Sigmoid colon (tissue), 7 donors: ENCODE measurements around the gene HDAC4. TPM values are rescaled to one million over a fixed set of nuclear protein-coding genes. Genes with fewer than 3 reads are reported as not detected.
"Not testable (repeated sequence)": the region's sequence is repeated elsewhere in the genome, so short reads cannot be mapped to it uniquely, and the experiment has no call there.

ENCODE experiments used
- DNase-seq: peaks from one replicate; pipeline ENCODE4 v3.0.0-alpha.2; 2019
- H3K27ac ChIP-seq, 4 donors: fragments of 200-600 bp; sonication (generic); one replicate each; pipeline ENCODE4 v1.5.1; 2016 to 2019; ENCODE audit warnings: mild to moderate bottlenecking in 1 of 4
- H3K27me3 ChIP-seq, 3 donors: fragments of 200-600 bp; sonication (generic); one replicate each; pipeline ENCODE4 v1.5.1; 2019; ENCODE audit warnings: mild to moderate bottlenecking in 1 of 3
- H3K36me3 ChIP-seq, 4 donors: fragments of 200-600 bp; sonication (generic); one replicate each; pipeline ENCODE4 v1.5.1; 2016 to 2019
- H3K4me1 ChIP-seq, 4 donors: fragments of 200-600 bp; sonication (generic); one replicate each; pipeline ENCODE4 v1.5.1; 2017 to 2019
- H3K4me3 ChIP-seq, 4 donors: fragments of 200-600 bp; sonication (generic); one replicate each; pipeline ENCODE4 v1.5.1; 2017 to 2019; ENCODE audit warnings: mild to moderate bottlenecking in 2 of 4, moderate library complexity in 1 of 4
- H3K9me3 ChIP-seq, 4 donors: fragments of 200-600 bp in 3 of 4; sonication (generic) in 3 of 4; one replicate each; pipeline versions ENCODE4 v1.5.1 to v1.6.1; 2013 to 2019
- EP300 ChIP-seq, 4 donors: sonication (generic); formaldehyde crosslinking; IDR thresholded peaks; one replicate each; pipeline ENCODE4 v1.6.1; 2017; ENCODE audit warnings: antibody characterized with exemption in 4 of 4
- POLR2A ChIP-seq, 2 donors: fragments of 450-650 bp; IDR thresholded peaks; one replicate each; pipeline ENCODE4 v1.6.1; 2016; ENCODE audit warnings: antibody characterized with exemption in 2 of 2, mild to moderate bottlenecking in 2 of 2, moderate library complexity in 2 of 2
- POLR2AphosphoS5 ChIP-seq, 4 donors: sonication (generic); formaldehyde crosslinking; IDR thresholded peaks; one replicate each; pipeline ENCODE4 v1.6.1; 2017; ENCODE audit warnings: antibody characterized with exemption in 4 of 4
- WGBS, 2 donors: extraction: QIAGEN DNeasy Blood & Tissue Kit; methylation state at CpG; one replicate each; pipeline ENCODE4 v1.1.7; 2013; 5-methylcytosine and 5-hydroxymethylcytosine counted together
- intact Hi-C: fragments of 100-400 bp; cut with DNase I; formaldehyde crosslinking; loops from one replicate; pipeline ENCODE4 v1.15.1; 2023
- polyA plus RNA-seq, 3 donors: library from polyadenylated mRNA; stranded (reverse); fragments of 200-250 nt; gene quantifications; one replicate each; pipeline ENCODE4 v1.2.3, GENCODE V29; 2013
- total RNA-seq, 4 donors: library from RNA; depleted of rRNA; stranded (reverse); fragments of >200 nt; gene quantifications; one replicate each; pipeline ENCODE4 v1.1.0, GENCODE V29; 2016
- TF ChIP-seq, protein P1 (sequence below), 4 experiments: fragments of 450-650 bp in 3 of 4; fragments of 200-600 bp in 1 of 4; IDR thresholded peaks; one replicate each; pipeline ENCODE4 v1.5.1; 2016 to 2019; ENCODE audit warnings: antibody characterized with exemption in 4 of 4, mild to moderate bottlenecking in 3 of 4, moderate library complexity in 2 of 4
- donor health status: healthy with polysubstance abuse.
- donor health status: Bipolar disorder and iron deficiency.
- donor health status: healthy.

The HDAC4 gene
- total and polyA plus RNA-seq, 7 donors = 1.8 to 196 (median 77.0) TPM

DNA sequence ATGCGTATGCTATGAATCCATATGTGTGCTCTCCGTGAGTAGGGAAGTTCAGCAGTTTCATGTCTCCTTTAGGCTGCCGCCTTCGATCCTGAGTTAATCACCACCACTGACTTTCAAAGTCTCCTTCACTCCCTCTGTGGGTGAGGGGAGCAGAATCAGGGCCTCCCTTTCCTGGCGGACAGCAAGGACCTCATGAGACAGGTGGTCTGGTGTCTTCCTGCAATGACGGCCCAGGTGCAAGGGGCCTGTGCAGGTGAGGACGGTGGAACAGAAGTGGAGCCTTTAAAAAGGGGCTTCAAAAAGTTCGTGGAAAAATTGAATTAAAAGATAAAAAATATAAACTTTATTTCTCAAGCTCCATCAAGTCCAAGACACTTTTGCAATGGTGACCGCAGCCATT lies 330.4 kb downstream of the HDAC4 start:
- intact Hi-C loops = loop anchor here (10.0 kb wide), 1 partner anchor 744 kb away; no protein-coding TSS in a partner anchor
- Histone ChIP-seq H3K27me3 (no peaks in the 10 kb centered on the region), H3K4me1 (no peaks in the 10 kb centered on the region), H3K36me3 (peaks cover 61 to 88% (median 69%) of the 10 kb centered on the region in 4 donors), H3K4me3 (no peak overlapping the region), H3K27ac (no peak overlapping the region), H3K9me3 (no peaks in the 10 kb centered on the region)
- 94% methylated on average over 9 of the region's 9 CpGs for WGBS, 2 donors
- TF ChIP-seq, protein P1, sequence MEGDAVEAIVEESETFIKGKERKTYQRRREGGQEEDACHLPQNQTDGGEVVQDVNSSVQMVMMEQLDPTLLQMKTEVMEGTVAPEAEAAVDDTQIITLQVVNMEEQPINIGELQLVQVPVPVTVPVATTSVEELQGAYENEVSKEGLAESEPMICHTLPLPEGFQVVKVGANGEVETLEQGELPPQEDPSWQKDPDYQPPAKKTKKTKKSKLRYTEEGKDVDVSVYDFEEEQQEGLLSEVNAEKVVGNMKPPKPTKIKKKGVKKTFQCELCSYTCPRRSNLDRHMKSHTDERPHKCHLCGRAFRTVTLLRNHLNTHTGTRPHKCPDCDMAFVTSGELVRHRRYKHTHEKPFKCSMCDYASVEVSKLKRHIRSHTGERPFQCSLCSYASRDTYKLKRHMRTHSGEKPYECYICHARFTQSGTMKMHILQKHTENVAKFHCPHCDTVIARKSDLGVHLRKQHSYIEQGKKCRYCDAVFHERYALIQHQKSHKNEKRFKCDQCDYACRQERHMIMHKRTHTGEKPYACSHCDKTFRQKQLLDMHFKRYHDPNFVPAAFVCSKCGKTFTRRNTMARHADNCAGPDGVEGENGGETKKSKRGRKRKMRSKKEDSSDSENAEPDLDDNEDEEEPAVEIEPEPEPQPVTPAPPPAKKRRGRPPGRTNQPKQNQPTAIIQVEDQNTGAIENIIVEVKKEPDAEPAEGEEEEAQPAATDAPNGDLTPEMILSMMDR (IDR thresholded peaks at IDR 0.05) = no peak
- no peak for TF ChIP-seq POLR2A (IDR thresholded peaks at IDR 0.05)
- DNase-seq = no peak

DNA sequence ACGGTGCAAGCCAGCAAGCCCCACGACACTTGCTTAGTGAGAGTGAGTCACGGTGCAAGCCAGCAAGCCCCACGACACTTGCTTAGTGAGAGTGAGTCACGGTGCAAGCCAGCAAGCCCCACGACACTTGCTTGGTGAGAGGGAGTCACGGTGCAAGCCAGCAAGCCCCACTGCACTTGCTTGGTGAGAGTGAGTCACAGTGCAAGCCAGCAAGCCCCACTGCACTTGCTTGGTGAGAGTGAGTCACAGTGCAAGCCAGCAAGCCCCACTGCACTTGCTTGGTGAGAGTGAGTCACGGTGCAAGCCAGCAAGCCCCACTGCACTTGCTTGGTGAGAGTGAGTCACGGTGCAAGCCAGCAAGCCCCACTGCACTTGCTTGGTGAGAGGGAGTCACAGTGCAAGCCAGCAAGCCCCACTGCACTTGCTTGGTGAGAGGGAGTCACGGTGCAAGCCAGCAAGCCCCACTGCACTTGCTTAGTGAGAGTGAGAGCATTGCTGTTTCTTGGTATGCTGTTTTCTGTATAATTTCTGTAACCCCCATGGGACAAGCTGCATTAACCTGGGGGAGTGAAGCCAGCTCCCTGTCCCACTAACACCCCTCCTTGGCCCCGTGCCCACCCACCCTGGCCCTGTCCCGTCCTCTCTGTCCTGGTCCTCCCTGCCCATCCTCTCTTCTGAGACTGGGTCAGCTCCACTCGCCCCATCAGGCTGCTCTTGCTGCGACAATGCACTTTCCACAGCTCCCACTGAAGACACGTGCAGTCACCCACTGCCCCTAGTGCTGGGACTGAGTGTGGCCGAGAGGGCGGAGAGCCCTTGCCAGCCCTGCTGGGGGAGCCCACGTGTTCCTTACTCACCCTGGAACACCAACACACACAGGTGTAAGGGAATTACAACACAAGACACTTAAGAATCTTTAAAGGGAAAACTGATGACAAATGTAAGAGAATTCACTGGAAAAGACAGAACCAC lies 331.2 kb downstream of the HDAC4 start:
- intact Hi-C loops = loop anchor here (10.0 kb wide), 1 partner anchor 745 kb away; no protein-coding TSS in a partner anchor
- not testable (repeated sequence) for H3K9me3 ChIP-seq, H3K27me3 ChIP-seq, H3K27ac ChIP-seq, DNase-seq, H3K4me1 ChIP-seq, H3K4me3 ChIP-seq
- WGBS, 2 donors = 81 to 85% methylated on average over 18 of the region's 18 CpGs
- peaks cover 69 to 90% (median 73%) of the 10 kb centered on the region in 4 donors for H3K36me3 ChIP-seq

DNA sequence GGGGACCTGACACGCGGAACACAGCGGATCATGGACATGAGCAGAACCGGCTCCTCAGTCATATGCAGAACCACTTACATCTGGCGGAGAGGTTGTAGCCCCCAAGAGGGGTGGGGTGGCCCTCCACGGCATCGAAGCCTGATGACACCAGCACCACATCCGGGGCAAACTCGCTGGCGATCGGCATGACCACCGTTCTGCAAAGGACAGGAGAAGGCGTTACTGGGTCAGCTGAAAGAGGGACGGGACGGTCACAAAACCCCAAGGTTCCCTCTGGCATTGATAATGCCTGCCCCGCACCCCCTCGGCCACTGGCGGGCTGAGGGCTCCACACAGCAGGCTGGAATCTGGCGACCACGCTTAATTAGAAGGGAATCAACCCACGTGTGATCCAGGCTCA lies 332.4 kb downstream of the HDAC4 start:
- H3K27me3 ChIP-seq = no peaks in the 10 kb centered on the region
- H3K4me1 ChIP-seq = no peaks in the 10 kb centered on the region
- H3K27ac ChIP-seq = no peak overlapping the region
- 95 to 97% methylated on average over 21 of the region's 21 CpGs for WGBS, 2 donors
- intact Hi-C loops = no loop called here
- H3K4me3 ChIP-seq = no peak overlapping the region
- H3K36me3 ChIP-seq = peaks cover 60 to 90% (median 75%) of the 10 kb centered on the region in 4 donors
- no peak for DNase-seq
- H3K9me3 ChIP-seq = no peaks in the 10 kb centered on the region
- TF ChIP-seq POLR2A (IDR thresholded peaks at IDR 0.05) (no peak), POLR2AphosphoS5 (IDR thresholded peaks at IDR 0.05) (no peak), EP300 (IDR thresholded peaks at IDR 0.05) (no peak)
- TF ChIP-seq, protein P1 (IDR thresholded peaks at IDR 0.05) = no peak

DNA sequence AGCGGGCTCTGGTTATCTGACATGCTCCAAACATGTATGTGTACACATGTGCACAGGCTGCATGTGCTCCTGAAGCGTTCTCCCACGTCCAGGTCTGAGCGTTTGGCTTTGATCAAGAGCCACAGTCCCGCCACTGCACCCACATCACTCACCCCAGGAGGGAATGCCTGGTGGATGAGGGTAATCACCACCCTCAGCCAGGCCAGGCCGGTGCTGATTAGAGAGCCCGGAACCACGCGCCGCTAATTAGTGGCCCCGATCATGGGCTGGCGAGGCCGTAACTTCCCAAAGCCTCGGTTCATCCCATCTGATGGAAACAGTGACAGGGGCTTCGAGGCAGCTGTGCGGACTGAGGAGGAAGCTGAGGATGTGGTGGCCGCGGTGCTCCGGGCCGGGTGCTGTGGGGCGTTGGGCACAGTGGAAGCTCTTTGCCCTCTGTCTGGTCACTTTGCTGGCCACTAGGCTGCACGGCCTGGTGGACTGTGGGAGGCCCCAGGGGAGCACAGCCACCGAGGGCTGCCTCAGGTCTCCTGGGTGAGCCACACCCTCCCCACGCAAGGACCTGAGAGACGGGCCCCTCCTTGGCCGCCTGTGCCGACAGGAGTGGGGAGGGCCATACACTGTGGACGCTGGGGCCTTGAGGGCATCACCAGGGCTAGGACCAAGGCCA lies 333.5 kb downstream of the HDAC4 start:
- Histone ChIP-seq H3K27ac (no peak overlapping the region), H3K4me3 (no peak overlapping the region), H3K9me3 (no peaks in the 10 kb centered on the region), H3K4me1 (no peaks in the 10 kb centered on the region), H3K36me3 (peaks cover 50 to 90% (median 66%) of the 10 kb centered on the region in 4 donors), H3K27me3 (no peaks in the 10 kb centered on the region)
- no peak for DNase-seq
- 94% methylated on average over 28 of the region's 28 CpGs for WGBS, 2 donors
- intact Hi-C loops = no loop called here
- no peak for TF ChIP-seq POLR2A (IDR thresholded peaks at IDR 0.05)
- TF ChIP-seq POLR2AphosphoS5 (IDR thresholded peaks at IDR 0.05) = no peak
- TF ChIP-seq, protein P1 (IDR thresholded peaks at IDR 0.05) = no peak
- TF ChIP-seq EP300 (IDR thresholded peaks at IDR 0.05) = no peak

DNA sequence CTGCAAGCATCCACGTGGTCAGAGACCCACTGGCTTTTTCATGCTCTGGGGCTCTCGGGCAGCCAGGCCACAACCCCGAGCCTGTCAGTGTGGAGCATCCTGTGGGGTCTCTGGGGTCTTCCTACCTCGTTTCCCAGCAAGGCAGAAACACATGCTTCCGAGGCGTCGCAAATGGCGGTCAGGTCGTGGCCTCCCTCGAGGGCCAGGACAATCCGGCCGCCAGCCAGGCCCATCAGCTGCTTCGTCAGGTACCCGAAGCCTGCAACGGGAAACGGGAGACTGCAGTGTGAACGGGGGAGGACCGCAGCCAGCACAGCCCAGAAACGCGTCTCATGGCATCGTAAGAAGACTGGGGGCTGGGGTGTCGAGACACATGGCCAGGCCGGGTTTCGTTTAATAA lies 334.2 kb downstream of the HDAC4 start:
- DNase-seq = no peak
- intact Hi-C loops = no loop called here
- Histone ChIP-seq H3K9me3 (no peaks in the 10 kb centered on the region), H3K36me3 (peaks cover 42 to 90% (median 61%) of the 10 kb centered on the region in 4 donors), H3K27ac (no peak overlapping the region), H3K4me1 (no peaks in the 10 kb centered on the region), H3K4me3 (no peak overlapping the region), H3K27me3 (no peaks in the 10 kb centered on the region)
- 94 to 95% methylated on average over 24 of the region's 24 CpGs for WGBS, 2 donors
- no peak for TF ChIP-seq EP300 (IDR thresholded peaks at IDR 0.05)
- TF ChIP-seq POLR2AphosphoS5 (IDR thresholded peaks at IDR 0.05) = peak in 1 of 4 donors; percentile 4
